ENCODE measurements around the gene LYL1.

Gene LYL1

GRCh38 chr19:13091400-13092157, 11.1 kb downstream of the LYL1 start:
- DNase-seq: no peak

GRCh38 chr19:13090511-13091231, 12.0 kb downstream of the LYL1 start:
- DNase-seq: no peak

GRCh38 chr19:13089857-13090507, 12.7 kb downstream of the LYL1 start:
- DNase-seq: no peak

- no peak for DNase-seq
Measured at GRCh38 chr19:13089139-13089856, 13.4 kb downstream of the LYL1 start.

DNA sequence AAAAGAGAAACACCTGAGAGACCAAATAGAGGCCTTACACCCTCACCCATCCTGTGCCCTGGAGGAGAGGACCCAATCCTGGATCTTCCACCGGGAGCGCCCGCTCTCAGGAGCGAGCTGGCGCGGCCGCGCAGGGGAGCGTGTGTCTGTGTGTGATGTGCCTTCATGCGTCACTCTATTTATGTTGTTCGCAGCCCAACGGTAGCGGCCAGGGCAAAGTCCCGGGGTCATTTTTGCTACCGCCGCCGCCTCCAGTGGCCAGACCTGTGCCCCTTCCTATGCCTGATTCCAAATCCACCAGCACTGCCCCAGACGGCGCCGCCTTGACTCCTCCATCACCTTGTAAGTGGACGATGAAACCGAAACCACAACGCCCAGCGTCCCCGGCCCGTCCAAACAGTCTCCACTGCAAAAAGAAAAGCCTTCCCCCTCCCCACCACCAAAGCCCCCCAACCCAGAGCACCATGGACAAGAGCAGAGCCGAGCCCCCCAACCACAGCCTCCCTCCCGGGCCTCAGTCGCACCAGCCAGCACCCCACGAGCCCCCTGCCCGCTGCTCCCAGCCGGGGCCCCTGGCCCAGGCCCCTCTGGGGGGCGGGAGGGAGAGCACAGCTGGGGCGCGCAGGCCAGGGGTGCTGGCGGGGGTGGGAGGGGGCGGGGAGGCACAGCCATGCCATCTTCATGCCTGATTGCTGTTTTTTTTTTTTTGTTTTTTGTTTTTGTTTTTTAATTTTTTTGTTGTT, 14.7 kb downstream of the LYL1 start:
- DNase-seq: no peak

- DNase-seq: no peak
Measured at GRCh38 chr19:13087295-13087694, 15.4 kb downstream of the LYL1 start.

- no peak for DNase-seq
Measured at GRCh38 chr19:13086341-13086740, 16.3 kb downstream of the LYL1 start.

DNA sequence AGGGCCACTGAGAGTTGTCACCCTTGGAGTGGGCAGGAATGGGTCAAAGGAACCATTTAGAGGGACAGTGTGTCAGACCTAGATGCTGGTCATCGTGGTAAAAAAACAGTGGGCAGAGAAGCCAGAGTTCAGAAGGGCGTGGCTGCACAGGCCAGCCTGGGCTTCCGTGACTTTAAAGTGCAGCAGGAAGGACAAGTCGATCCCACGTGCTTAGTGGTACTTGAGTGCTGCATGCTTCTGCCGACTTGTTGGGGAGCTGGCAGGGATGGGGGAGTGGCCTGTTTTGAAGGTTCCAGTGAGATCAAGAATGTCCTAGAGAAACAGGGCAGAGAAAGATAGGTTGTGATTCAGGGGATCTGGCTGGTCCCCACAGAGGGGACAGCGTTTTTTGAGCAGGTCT, 17.0 kb downstream of the LYL1 start:
- DNase-seq: no peak

DNA sequence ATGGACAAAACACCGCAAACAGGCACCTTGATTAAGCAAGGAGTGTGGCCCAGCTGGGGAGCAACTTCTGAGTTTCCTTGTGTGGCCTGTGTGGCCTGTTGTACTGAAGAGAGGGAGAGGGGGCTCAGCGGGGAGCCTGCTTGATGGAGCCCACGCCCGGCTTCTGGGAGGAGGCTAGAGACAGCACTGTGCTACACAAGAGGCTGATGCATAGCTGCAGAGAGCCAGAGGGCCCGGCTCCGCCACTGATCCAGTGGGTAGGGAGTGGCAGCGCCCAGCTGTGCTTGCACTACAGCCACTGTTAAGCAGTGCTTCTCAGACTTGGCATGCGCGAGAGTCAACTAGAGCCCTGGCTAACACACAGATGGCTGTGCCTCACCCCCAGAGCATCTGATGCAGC, 19.0 kb downstream of the LYL1 start:
- no peak for DNase-seq

GRCh38 chr19:13083008-13083404, 19.7 kb downstream of the LYL1 start:
- DNase-seq: no peak

GRCh38 chr19:13082192-13083007, 20.3 kb downstream of the LYL1 start:
- no peak for DNase-seq

- no peak for DNase-seq
Measured at GRCh38 chr19:13079542-13079986, 23.1 kb downstream of the LYL1 start.

DNA sequence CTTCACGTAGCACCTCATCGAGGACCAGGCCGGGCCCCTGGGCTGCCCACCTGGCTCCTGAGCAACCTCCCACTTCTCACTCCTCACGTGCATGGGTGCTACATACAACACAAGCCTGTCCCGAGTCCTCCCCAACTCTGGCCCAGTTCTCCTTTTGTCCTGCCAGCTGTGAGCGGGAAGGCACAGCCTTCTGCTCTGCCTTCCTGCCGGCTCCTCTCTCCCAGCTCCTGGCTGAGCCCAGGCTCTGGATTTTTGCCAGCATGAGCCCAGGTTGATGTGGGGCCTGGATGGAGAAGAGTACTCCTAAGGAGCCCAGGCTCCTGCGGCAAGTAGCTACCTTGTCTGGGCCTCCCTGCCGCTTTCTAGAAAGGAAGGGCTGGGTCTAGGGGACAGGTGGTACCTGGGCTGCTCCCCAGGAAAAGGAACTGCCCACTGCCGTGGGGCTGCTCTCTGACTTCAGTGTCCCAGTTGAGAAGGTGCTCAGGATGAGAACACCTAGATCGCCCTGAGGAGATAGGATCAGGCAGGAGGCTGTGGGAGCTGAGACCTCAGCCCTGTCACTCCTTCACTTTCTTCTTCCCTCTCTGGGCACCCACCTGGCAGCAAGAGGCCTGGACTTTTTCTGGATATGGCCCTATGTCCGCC, 23.6 kb downstream of the LYL1 start:
- no peak for DNase-seq

GRCh38 chr19:13078381-13078780, 24.3 kb downstream of the LYL1 start:
- no peak for DNase-seq

- DNase-seq: no peak
Measured at GRCh38 chr19:13077240-13077639, 25.4 kb downstream of the LYL1 start.

- no peak for DNase-seq
Measured at GRCh38 chr19:13076787-13077186, 25.9 kb downstream of the LYL1 start.

DNA sequence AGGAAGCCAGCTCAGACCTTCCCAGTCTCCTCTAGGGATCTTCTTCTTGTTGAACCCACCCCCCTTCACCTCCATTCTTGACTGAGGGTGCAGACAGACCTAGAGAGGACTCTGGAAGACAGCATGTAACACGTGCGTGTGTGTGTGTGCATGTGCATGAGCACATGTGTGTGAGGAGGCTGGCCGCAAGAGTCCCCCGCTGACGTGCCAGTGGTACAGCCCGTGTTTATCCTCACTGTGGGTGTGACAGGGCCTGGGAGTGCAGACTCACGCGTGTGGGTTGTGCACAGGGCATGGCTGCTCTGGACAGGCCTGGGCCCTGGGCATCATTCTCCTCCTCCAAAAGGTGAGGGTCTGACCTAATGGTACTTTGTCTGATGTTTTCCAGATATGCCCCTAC, 26.3 kb downstream of the LYL1 start:
- DNase-seq: no peak

DNA sequence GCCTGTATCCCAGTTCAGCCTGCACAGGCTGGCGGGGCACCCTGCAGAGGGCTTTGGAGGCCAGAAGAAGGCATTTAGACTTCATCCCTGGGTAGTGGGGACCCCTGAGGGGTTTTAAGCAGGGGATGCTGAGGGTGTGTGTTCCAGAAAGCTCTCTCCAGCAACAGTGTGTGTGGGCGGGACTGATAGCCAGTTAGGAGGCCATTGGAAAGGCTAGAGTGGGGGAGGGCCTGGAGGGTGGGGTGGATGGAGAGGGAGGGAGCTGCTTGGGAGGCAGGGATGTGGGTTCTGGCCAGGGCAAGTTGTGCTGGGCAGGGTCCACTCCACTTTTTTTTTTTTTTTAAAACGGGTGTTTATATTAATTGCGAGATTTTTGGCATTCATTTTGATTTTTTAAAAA, 28.3 kb downstream of the LYL1 start:
- no peak for DNase-seq

DNA sequence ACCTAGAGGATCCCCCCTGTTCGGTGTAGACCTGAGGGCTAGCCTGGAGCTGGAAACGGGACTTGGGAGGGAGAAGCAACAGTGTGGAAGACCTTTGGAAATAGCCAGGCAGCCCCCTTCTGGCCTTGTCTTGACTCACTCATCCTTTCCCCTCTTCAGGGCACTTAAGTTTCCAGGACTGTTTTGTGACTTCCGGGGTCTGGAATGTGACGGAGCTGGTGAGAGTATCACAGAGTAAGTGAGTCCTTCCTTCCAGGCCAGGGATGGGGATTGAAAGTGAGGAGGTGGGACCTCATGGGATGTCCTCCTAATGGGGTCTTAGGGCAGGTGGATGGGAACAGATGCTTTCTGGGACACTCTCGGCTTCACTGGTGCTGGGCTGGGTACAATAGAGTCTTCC, 29.4 kb downstream of the LYL1 start:
- DNase-seq: no peak

- no peak for DNase-seq
Measured at GRCh38 chr19:13072188-13072908, 30.3 kb downstream of the LYL1 start.
